Measurements from ENCODE around the gene UTS2R. TPM values are rescaled to one million over a fixed set of nuclear protein-coding genes. Genes with fewer than 3 reads are reported as not detected.
A peak's percentile ranks its signal among the peaks of the same experiment; 100 is the strongest.

The UTS2R gene
- total RNA-seq, 4 donors from 2014 or later, result not detected

DNA sequence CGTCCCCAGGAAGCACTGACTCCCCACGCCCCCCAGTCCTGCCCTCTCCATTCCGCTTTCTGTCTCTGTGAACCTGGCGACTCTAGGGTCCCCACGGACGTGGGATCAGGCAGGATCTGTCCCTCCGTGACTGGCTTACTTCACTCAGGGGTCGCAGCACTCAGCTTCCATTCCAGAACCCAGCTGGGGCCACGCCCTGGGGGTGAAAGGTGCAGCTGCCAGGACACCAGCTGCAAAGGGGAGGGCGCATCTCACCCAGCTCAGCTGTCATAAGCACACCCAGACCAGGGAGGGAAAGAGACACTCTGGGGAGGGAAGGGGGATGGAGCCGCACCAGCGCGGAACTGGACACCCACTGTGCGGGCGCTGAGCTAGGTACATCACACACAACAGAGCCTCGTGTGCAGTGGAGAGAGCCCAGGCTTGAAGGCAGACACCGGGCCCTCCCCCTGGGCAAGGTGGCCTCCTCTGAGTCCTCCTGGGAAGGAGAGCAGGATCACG is 28.1 kb downstream of the UTS2R start:
- 82 to 84% methylated on average over 4 to 7 of the region's 18 CpGs for WGBS, 2 donors (ENCODE audit: low coverage in 1 of 2)
- Histone ChIP-seq H3K36me3 (peaks cover 0 to 85% of the 10 kb centered on the region in 2 donors), H3K4me3 (no peak overlapping the region), H3K27me3 (no peaks in the 10 kb centered on the region), H3K9me3 (no peaks in the 10 kb centered on the region), H3K4me1 (peaks cover 0 to 33% (median 7%) of the 10 kb centered on the region in 3 donors), H3K27ac (peak overlapping the region in 3 of 4 donors; percentile 4 to 49 (median 31))
- TF ChIP-seq POLR2AphosphoS5 (IDR thresholded peaks at IDR 0.05) (no peak), POLR2A (IDR thresholded peaks at IDR 0.05) (no peak), EP300 (IDR thresholded peaks at IDR 0.05) (no peak)
- TF ChIP-seq, protein P1, sequence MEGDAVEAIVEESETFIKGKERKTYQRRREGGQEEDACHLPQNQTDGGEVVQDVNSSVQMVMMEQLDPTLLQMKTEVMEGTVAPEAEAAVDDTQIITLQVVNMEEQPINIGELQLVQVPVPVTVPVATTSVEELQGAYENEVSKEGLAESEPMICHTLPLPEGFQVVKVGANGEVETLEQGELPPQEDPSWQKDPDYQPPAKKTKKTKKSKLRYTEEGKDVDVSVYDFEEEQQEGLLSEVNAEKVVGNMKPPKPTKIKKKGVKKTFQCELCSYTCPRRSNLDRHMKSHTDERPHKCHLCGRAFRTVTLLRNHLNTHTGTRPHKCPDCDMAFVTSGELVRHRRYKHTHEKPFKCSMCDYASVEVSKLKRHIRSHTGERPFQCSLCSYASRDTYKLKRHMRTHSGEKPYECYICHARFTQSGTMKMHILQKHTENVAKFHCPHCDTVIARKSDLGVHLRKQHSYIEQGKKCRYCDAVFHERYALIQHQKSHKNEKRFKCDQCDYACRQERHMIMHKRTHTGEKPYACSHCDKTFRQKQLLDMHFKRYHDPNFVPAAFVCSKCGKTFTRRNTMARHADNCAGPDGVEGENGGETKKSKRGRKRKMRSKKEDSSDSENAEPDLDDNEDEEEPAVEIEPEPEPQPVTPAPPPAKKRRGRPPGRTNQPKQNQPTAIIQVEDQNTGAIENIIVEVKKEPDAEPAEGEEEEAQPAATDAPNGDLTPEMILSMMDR (IDR thresholded peaks at IDR 0.05), result no peak
- ATAC-seq, result no peak

DNA sequence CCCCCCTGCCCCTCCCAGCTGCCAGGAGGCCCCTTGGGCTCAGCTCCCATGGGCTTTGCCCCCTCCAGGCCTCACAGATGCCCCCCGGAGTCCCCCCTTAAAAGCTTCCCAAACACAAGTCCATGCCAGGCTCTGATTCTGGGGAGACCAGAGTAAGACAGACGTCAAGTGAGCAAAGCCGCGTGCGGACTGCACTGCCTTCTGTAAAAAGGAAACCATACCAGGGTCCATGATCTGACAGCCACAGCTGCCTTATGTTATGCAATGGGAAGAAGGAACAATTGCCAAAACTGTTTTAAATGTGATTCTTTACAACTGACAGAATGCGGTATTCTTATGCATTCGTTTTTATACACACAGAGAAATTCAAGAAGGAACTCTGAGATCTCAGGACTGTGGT is 28.6 kb downstream of the UTS2R start:
- H3K27me3 ChIP-seq, result no peaks in the 10 kb centered on the region
- no peak overlapping the region for H3K4me3 ChIP-seq
- peaks cover 0 to 85% of the 10 kb centered on the region in 2 donors for H3K36me3 ChIP-seq
- H3K27ac ChIP-seq, result peak overlapping the region in 3 of 4 donors; percentile 4 to 49 (median 31)
- H3K9me3 ChIP-seq, result no peaks in the 10 kb centered on the region
- no peak for TF ChIP-seq POLR2AphosphoS5 (IDR thresholded peaks at IDR 0.05)
- TF ChIP-seq, protein P1 (IDR thresholded peaks at IDR 0.05), result no peak
- TF ChIP-seq EP300 (IDR thresholded peaks at IDR 0.05), result no peak
- no peak for TF ChIP-seq POLR2A (IDR thresholded peaks at IDR 0.05)
- peaks cover 0 to 33% (median 7%) of the 10 kb centered on the region in 3 donors for H3K4me1 ChIP-seq
- no peak for ATAC-seq
- WGBS, 2 donors (ENCODE audit: low coverage in 1 of 2), result 46 to 50% methylated on average over 2 of the region's 7 CpGs

GRCh38 chr17:82400830-82401229 is 29.3 kb downstream of the UTS2R start:
- 79 to 93% methylated on average over 11 of the region's 19 CpGs for WGBS, 2 donors (ENCODE audit: low coverage in 1 of 2)
- Histone ChIP-seq H3K36me3 (peaks cover 0 to 88% of the 10 kb centered on the region in 2 donors), H3K27me3 (no peaks in the 10 kb centered on the region), H3K4me1 (peaks cover 0 to 33% (median 7%) of the 10 kb centered on the region in 3 donors), H3K9me3 (no peaks in the 10 kb centered on the region), H3K4me3 (no peak overlapping the region), H3K27ac (no peak overlapping the region)
- ATAC-seq, result no peak
- TF ChIP-seq POLR2AphosphoS5 (IDR thresholded peaks at IDR 0.05) (no peak), EP300 (IDR thresholded peaks at IDR 0.05) (no peak)
- TF ChIP-seq, protein P1 (IDR thresholded peaks at IDR 0.05), result no peak

DNA sequence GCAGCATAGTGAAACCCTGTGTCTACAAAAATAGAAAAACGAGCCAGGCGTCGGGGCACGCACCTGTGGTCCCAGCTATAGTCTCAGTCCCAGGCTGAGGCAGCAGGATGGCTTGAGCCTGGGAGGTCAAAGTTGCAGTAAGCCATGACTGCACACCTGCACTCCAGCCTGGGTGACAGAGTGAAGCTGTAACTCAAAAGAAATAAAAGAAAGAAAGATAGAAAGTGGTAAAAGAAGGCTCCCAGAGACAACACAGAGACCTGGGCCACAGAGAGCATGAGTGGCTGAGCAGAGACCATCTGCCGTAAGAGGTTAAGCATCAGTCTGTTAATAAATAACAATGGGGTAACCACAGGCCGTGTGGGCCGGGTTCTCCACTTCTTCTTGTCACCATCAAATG is 31.3 kb downstream of the UTS2R start:
- Histone ChIP-seq H3K4me3 (no peak overlapping the region), H3K9me3 (no peaks in the 10 kb centered on the region), H3K4me1 (peaks cover 0 to 21% (median 7%) of the 10 kb centered on the region in 3 donors), H3K27ac (no peak overlapping the region), H3K36me3 (peaks cover 0 to 92% of the 10 kb centered on the region in 2 donors), H3K27me3 (no peaks in the 10 kb centered on the region)
- ATAC-seq, result no peak
- WGBS, 2 donors (ENCODE audit: low coverage in 1 of 2), result 80 to 84% methylated on average over 1 to 7 of the region's 7 CpGs
- TF ChIP-seq POLR2AphosphoS5 (IDR thresholded peaks at IDR 0.05), result no peak
- TF ChIP-seq, protein P1 (IDR thresholded peaks at IDR 0.05), result no peak
- no peak for TF ChIP-seq EP300 (IDR thresholded peaks at IDR 0.05)
- TF ChIP-seq POLR2A (IDR thresholded peaks at IDR 0.05), result no peak
